Colonic mucosa (tissue), 4 donors: ENCODE measurements around the gene TNS3. TPM values are rescaled to one million over a fixed set of nuclear protein-coding genes. Genes with fewer than 3 reads are reported as not detected.
"Not testable (repeated sequence)": the region's sequence is repeated elsewhere in the genome, so short reads cannot be mapped to it uniquely, and the experiment has no call there.

Experiments
- DNase-seq: peaks from one replicate; pipeline ENCODE4 v3.0.0-alpha.2; 2020
- H3K27ac ChIP-seq: fragments of 200-600 bp; one replicate; pipeline ENCODE4 v1.8.0; 2021
- H3K27me3 ChIP-seq: fragments of 200-600 bp; one replicate; pipeline ENCODE4 v1.8.0; 2021
- H3K36me3 ChIP-seq: fragments of 200-600 bp; one replicate; pipeline ENCODE4 v1.8.0; 2021
- H3K4me1 ChIP-seq: fragments of 200-600 bp; one replicate; pipeline ENCODE4 v1.8.0; 2021; ENCODE audit warnings: mild to moderate bottlenecking
- H3K4me3 ChIP-seq: fragments of 200-600 bp; one replicate; pipeline ENCODE4 v1.8.0; 2021
- H3K9ac ChIP-seq, 2 donors: one replicate each; pipeline ENCODE4 v1.7.0; 2013; ENCODE audit warnings: control low read depth in 2 of 2, low read depth in 2 of 2, low read length in 2 of 2
- H3K9me3 ChIP-seq: fragments of 200-600 bp; one replicate; pipeline ENCODE4 v1.8.0; 2021
- intact Hi-C: fragments of 100-400 bp; cut with DNase I; formaldehyde crosslinking; loops from one replicate; pipeline ENCODE4 v1.14.1; 2022
- total RNA-seq, 2 donors: library from RNA; stranded (reverse); fragmentation: NEBNext Ultra II Directional in 1 of 2; extraction: Animal tissue kit (Norgen Biotek cat#: 25700) in 1 of 2; gene quantifications; one replicate each; pipeline ENCODE4 v1.2.1, GENCODE V29; 2021
- TF ChIP-seq, protein P1 (sequence below): fragments of 200-600 bp; IDR thresholded peaks from one replicate; pipeline ENCODE4 v1.8.0; 2022; ENCODE audit warnings: antibody characterized with exemption, mild to moderate bottlenecking
- donor health status: healthy.
- donor health status: DM: no; HTN: no; CAD: no.
- donor health status: DM: no; HTN: no; CAD: no.

Gene TNS3
- total RNA-seq, 2 donors from 2014 or later, result 41.1 to 58.2 TPM

GRCh38 chr7:47543056-47543455 is 38.9 kb downstream of the TNS3 start:
- Histone ChIP-seq H3K9me3 (no peaks in the 10 kb centered on the region), H3K36me3 (no peaks in the 10 kb centered on the region), H3K4me3 (no peak overlapping the region), H3K27me3 (no peaks in the 10 kb centered on the region), H3K9ac (no peak overlapping the region), H3K27ac (no peak overlapping the region), H3K4me1 (no peaks in the 10 kb centered on the region)
- DNase-seq, result no peak
- intact Hi-C loops, result no loop called here
- TF ChIP-seq, protein P1, sequence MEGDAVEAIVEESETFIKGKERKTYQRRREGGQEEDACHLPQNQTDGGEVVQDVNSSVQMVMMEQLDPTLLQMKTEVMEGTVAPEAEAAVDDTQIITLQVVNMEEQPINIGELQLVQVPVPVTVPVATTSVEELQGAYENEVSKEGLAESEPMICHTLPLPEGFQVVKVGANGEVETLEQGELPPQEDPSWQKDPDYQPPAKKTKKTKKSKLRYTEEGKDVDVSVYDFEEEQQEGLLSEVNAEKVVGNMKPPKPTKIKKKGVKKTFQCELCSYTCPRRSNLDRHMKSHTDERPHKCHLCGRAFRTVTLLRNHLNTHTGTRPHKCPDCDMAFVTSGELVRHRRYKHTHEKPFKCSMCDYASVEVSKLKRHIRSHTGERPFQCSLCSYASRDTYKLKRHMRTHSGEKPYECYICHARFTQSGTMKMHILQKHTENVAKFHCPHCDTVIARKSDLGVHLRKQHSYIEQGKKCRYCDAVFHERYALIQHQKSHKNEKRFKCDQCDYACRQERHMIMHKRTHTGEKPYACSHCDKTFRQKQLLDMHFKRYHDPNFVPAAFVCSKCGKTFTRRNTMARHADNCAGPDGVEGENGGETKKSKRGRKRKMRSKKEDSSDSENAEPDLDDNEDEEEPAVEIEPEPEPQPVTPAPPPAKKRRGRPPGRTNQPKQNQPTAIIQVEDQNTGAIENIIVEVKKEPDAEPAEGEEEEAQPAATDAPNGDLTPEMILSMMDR, result no peak

DNA sequence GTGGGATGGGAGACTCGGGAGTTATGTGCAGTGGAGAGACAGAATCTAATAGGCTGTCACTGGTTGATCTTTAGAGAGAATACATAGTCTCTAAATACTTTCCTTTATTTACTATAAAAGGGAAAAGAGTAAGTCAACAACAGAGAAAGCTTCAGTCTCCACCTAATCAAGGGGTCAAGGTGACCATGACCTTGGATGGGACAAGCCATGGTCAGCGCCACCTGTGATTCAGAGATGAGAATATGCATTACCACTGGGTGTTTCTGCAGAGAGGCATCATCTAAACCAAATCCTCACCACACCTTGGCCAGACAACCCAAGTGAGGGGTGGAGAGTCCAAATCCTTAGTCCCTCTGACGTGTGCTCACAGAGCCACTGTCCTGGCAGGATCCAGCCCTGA is 39.9 kb downstream of the TNS3 start:
- H3K27me3 ChIP-seq, result no peaks in the 10 kb centered on the region
- no peak overlapping the region for H3K27ac ChIP-seq
- no peak for DNase-seq
- TF ChIP-seq, protein P1, result no peak
- H3K9ac ChIP-seq, result no peak overlapping the region
- H3K36me3 ChIP-seq, result no peaks in the 10 kb centered on the region
- no peaks in the 10 kb centered on the region for H3K9me3 ChIP-seq
- H3K4me1 ChIP-seq, result no peaks in the 10 kb centered on the region
- intact Hi-C loops, result no loop called here
- H3K4me3 ChIP-seq, result no peak overlapping the region

DNA sequence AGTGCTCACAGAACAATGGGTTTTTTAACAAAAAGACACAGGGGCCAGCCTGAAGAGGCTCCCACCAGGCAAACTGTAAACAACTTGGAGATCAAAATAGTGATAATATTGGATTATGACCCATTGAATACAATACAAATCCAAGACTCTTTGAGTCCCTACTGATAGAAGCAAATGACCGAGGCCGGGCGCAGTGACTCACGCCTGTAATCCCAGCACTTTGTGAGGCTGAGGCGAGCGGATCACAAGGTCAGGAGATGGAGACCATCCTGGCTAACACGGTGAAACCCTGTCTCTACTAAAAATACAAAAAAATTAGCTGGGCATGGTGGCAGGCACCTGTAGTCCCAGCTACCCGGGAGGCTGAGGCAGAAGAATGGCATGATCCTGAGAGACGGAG is 40.4 kb downstream of the TNS3 start:
- H3K4me3 ChIP-seq, H3K9ac ChIP-seq, H3K9me3 ChIP-seq, H3K36me3 ChIP-seq, H3K27me3 ChIP-seq, H3K4me1 ChIP-seq, intact Hi-C loops, H3K27ac ChIP-seq, DNase-seq: not testable (repeated sequence)

DNA sequence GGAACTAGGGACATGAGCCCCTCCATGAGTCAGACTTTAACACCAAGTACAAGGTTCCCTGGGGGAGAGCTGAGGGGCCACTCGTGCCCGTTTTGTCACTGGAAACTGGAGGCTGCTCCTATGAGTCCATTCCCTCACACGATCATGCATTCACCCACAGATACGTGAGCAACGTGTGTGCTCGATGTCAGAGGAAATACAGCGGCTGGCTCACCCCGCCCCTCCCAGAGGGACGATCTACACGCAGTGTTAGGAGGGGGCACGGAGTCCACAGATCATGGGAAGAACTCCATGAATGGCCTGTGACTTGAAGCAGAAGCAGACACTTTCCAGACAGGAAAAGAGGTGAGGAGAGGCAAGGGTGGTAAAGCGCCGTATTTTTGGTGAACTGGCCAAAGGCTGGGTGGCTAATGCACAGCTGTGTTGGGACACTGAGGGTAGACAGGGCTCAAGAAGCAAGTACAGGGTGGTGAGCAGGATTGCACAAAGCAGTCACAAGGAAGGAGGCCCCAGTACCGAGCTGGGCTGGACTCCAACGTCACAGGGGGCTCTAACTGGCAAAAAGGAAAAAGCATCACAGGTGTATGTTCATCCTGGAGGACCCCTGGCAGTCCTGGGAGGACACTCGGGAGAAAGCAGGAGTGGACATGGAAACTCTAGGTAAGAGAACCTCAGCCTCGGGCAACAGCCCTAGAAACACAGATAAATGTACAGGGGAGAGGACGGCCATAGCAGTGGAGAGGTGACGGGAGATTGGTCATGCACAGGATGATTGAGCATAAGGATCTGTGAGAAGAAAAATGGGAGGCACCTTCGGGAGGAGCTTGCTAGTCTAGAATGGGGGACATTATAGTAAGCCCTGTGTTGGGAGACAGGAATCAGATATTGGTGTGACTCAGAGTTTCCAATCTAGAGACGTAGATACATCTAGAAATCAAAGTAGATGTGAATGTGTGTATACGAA is 41.2 kb downstream of the TNS3 start:
- Histone ChIP-seq H3K9me3 (no peaks in the 10 kb centered on the region), H3K27ac (no peak overlapping the region), H3K4me3 (no peak overlapping the region), H3K36me3 (no peaks in the 10 kb centered on the region), H3K4me1 (no peaks in the 10 kb centered on the region), H3K9ac (no peak overlapping the region), H3K27me3 (no peaks in the 10 kb centered on the region)
- TF ChIP-seq, protein P1, result no peak
- intact Hi-C loops, result no loop called here
- DNase-seq, result no peak

- no peak for DNase-seq
- Histone ChIP-seq H3K9me3 (no peaks in the 10 kb centered on the region), H3K4me1 (no peaks in the 10 kb centered on the region), H3K4me3 (no peak overlapping the region), H3K9ac (no peak overlapping the region), H3K27ac (no peak overlapping the region), H3K27me3 (no peaks in the 10 kb centered on the region), H3K36me3 (no peaks in the 10 kb centered on the region)
- intact Hi-C loops, result no loop called here
- TF ChIP-seq, protein P1, result no peak
Observed at GRCh38 chr7:47540053-47540386, 41.9 kb downstream of the TNS3 start.

- Histone ChIP-seq H3K27ac (no peak overlapping the region), H3K4me3 (no peak overlapping the region), H3K9ac (no peak overlapping the region), H3K9me3 (no peaks in the 10 kb centered on the region), H3K36me3 (no peaks in the 10 kb centered on the region), H3K27me3 (no peaks in the 10 kb centered on the region), H3K4me1 (no peaks in the 10 kb centered on the region)
- intact Hi-C loops, result no loop called here
- TF ChIP-seq, protein P1, result no peak
- no peak for DNase-seq
Observed at GRCh38 chr7:47539398-47540052, 42.4 kb downstream of the TNS3 start.
